Measurements from ENCODE around the gene UQCRC1.

- TF ChIP-seq, protein P1, sequence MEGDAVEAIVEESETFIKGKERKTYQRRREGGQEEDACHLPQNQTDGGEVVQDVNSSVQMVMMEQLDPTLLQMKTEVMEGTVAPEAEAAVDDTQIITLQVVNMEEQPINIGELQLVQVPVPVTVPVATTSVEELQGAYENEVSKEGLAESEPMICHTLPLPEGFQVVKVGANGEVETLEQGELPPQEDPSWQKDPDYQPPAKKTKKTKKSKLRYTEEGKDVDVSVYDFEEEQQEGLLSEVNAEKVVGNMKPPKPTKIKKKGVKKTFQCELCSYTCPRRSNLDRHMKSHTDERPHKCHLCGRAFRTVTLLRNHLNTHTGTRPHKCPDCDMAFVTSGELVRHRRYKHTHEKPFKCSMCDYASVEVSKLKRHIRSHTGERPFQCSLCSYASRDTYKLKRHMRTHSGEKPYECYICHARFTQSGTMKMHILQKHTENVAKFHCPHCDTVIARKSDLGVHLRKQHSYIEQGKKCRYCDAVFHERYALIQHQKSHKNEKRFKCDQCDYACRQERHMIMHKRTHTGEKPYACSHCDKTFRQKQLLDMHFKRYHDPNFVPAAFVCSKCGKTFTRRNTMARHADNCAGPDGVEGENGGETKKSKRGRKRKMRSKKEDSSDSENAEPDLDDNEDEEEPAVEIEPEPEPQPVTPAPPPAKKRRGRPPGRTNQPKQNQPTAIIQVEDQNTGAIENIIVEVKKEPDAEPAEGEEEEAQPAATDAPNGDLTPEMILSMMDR (IDR thresholded peaks at IDR 0.05; ENCODE audit: poor library complexity) = no peak
- TF ChIP-seq EZH2 (IDR thresholded peaks at IDR 0.05; ENCODE audit: borderline replicate concordance) = no peak
Measured at GRCh38 chr3:48612309-48612708, 2.9 kb upstream of the UQCRC1 start.
